ENCODE data around the gene HYOU1.

GRCh38 chr11:119029340-119030028 is 27.5 kb downstream of the HYOU1 start:
- no peak for TF ChIP-seq CTCF (IDR thresholded peaks at IDR 0.05)
- TF ChIP-seq POLR2AphosphoS5 (IDR thresholded peaks at IDR 0.05), result no peak
- no peak for TF ChIP-seq POLR2A (IDR thresholded peaks at IDR 0.05)
